MCF 10A (cell line): Measurements from ENCODE around the gene RPL10A. TPM values are rescaled to one million over a fixed set of nuclear protein-coding genes. Genes with fewer than 3 reads are reported as not detected.
"Not testable (repeated sequence)": the region's sequence is repeated elsewhere in the genome, so short reads cannot be mapped to it uniquely, and the experiment has no call there.

Source experiments
- BruUV-seq: library from RNA; stranded (reverse); fragments of 400-500 nt; replicated peaks from 2 replicates; lab custom pipeline; 2021; lab: Mats Ljungman, UMichigan
- CTCF ChIA-PET: fragments of 300-600 bp; sonication (Branson Sonifier 250); formaldehyde crosslinking; extraction: SDS; loops from one replicate; lab custom pipeline; 2021; ENCODE audit warnings: antibody characterized with exemption, inconsistent platforms; lab: Yijun Ruan, JAX
- POLR2A ChIA-PET: fragments of 300-600, 350-650 bp; sonication (Branson Sonifier 250); formaldehyde crosslinking; extraction: SDS; loops from one replicate; lab custom pipeline; 2020; ENCODE audit warnings: antibody characterized with exemption, inconsistent platforms; lab: Yijun Ruan, JAX
- DNase-seq: peaks from one replicate; pipeline ENCODE4 v3.0.0-alpha.2; 2018; ENCODE audit not compliant: unreplicated experiment
- H3K27ac Mint-ChIP-seq: one replicate; pipeline ENCODE4 v1.8.0; 2022; ENCODE audit warnings: mild to moderate bottlenecking, low read depth, mixed read lengths; ENCODE audit not compliant: unreplicated experiment
- H3K27me3 Mint-ChIP-seq: one replicate; pipeline ENCODE4 v1.8.0; 2022; ENCODE audit warnings: mixed read lengths; ENCODE audit not compliant: insufficient read depth, unreplicated experiment
- H3K36me3 Mint-ChIP-seq: one replicate; pipeline ENCODE4 v1.8.0; 2022; ENCODE audit warnings: mild to moderate bottlenecking, moderate library complexity, mixed read lengths; ENCODE audit not compliant: insufficient read depth, unreplicated experiment
- H3K4me1 Mint-ChIP-seq: one replicate; pipeline ENCODE4 v1.8.0; 2022; ENCODE audit warnings: mixed read lengths; ENCODE audit not compliant: insufficient read depth, unreplicated experiment
- H3K4me3 Mint-ChIP-seq: one replicate; pipeline ENCODE4 v1.8.0; 2022; ENCODE audit warnings: mild to moderate bottlenecking, moderate library complexity, mixed read lengths; ENCODE audit not compliant: unreplicated experiment
- H3K9me3 Mint-ChIP-seq: one replicate; pipeline ENCODE4 v1.8.0; 2022; ENCODE audit warnings: mixed read lengths; ENCODE audit not compliant: unreplicated experiment
- intact Hi-C: fragments of 100-400 bp; cut with micrococcal nuclease; formaldehyde crosslinking; loops from 2 replicates; pipeline ENCODE4 v1.14.1; 2022
- total RNA-seq: library from RNA; stranded (reverse); gene quantifications from 2 replicates; pipeline ENCODE4 v1.2.3, GENCODE V29; 2022
- TF ChIP-seq, protein P1 (sequence below): fragments of 200-600 bp; IDR thresholded peaks from one replicate; pipeline ENCODE4 v1.8.0; 2022; ENCODE audit warnings: antibody characterized with exemption, mild to moderate bottlenecking; ENCODE audit not compliant: unreplicated experiment

The RPL10A gene
- total RNA-seq, 1 experiment from 2014 or later: 2,403 TPM

DNA sequence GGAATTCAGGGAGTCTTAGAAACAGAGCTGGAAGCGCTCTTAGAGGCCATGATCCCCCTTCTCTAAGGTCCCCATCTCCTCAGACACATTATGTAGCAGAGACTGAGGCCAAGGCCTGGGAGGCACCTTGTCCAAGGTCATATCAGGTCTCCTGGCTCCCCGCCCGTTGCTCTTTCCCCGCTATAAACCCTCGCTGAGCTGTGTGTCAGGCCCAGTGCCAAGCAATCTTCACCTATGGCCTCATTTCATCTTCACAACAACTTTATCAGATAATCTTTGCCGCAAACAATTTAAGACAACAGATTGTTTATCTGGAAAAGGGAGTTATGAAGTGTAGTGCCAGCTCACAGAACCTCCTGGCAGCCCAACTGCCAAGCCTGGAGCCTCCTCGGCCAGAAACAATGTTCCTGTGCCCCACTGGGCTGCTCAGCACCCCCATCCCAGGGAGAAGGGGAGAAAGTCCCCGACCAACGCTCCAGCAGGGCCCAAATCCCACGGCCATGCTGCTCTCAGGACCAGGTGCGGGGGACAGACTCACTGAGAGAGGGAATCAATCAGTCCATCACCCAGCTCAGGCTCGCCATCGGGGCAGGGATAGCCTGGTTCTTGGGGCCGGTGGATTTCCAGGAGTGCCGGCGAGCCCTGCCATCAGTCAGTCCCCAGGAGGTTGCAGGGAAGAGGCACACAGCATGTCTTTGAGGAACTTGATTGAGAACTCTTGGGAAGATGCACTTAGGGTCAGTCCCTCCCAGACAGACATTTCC, 32.9 kb upstream of the RPL10A start:
- CTCF ChIA-PET: interaction anchor here (0.6 to 0.7 kb wide), 3 partner anchors 93 to 212 kb away, joined by 3 to 4 read pairs (median 3); partner anchors contain the start of gene PPARD
- Mint-ChIP-seq H3K4me1 (no peaks in the 10 kb centered on the region), H3K4me3 (no peak overlapping the region), H3K36me3 (no peaks in the 10 kb centered on the region), H3K27me3 (no peaks in the 10 kb centered on the region), H3K27ac (no peak overlapping the region), H3K9me3 (no peaks in the 10 kb centered on the region)
- no TSS peak for BruUV-seq
- DNase-seq: no peak
- TF ChIP-seq, protein P1, sequence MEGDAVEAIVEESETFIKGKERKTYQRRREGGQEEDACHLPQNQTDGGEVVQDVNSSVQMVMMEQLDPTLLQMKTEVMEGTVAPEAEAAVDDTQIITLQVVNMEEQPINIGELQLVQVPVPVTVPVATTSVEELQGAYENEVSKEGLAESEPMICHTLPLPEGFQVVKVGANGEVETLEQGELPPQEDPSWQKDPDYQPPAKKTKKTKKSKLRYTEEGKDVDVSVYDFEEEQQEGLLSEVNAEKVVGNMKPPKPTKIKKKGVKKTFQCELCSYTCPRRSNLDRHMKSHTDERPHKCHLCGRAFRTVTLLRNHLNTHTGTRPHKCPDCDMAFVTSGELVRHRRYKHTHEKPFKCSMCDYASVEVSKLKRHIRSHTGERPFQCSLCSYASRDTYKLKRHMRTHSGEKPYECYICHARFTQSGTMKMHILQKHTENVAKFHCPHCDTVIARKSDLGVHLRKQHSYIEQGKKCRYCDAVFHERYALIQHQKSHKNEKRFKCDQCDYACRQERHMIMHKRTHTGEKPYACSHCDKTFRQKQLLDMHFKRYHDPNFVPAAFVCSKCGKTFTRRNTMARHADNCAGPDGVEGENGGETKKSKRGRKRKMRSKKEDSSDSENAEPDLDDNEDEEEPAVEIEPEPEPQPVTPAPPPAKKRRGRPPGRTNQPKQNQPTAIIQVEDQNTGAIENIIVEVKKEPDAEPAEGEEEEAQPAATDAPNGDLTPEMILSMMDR: no peak
- intact Hi-C loops: no loop called here
- POLR2A ChIA-PET: interaction anchor here (1.8 kb wide), 1 partner anchor 92 kb away, joined by 3 read pairs; no protein-coding TSS in a partner anchor

DNA sequence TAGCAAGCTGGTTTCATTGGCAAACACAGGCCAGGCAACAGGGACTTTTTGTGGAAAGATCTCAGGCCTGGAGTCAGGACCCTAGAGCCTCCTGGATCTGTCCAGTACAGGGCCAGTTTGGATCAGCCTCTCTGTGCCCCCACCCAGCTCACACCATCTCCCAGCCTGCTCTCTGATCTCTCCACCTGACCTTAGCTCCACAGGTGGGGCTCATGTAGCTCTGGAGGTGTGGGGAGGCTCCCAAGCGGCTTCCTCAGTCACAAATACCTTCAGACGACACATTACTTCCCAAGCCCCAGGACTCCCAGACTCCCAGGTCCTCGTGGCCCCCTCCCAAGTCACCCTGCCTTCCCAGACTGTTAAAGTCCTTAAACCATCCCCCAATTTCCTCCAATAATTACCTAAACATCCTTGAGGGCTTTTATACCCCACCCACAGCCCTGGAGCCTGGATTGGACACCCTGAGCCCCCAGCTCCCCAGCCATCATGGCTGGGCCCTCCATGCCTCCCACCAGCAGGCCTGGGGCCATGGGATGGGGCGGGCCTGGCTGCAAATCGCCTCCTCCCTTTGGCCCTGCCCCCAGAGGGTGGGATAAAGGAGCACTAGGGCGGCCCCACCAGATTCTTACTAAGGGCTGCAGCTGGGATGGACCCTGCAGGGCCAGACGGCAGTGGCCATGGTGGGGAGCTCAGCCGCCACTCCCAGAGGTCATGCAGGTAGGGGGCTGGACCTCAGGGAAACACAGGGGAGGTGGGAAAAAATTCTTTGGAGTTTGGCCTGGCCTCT, 31.9 kb upstream of the RPL10A start:
- TF ChIP-seq, protein P1: no peak
- no peaks in the 10 kb centered on the region for H3K9me3 Mint-ChIP-seq
- DNase-seq: no peak
- no peaks in the 10 kb centered on the region for H3K4me1 Mint-ChIP-seq
- intact Hi-C loops: no loop called here
- ChIA-PET CTCF (interaction anchor here (1.2 to 2.5 kb wide), 2 partner anchors 13 to 17 kb away, joined by 3 to 14 read pairs; no protein-coding TSS in a partner anchor), POLR2A (interaction anchor here (0.6 kb wide), 1 partner anchor 138 kb away, joined by 3 read pairs; no protein-coding TSS in a partner anchor)
- no peak overlapping the region for H3K4me3 Mint-ChIP-seq
- H3K27ac Mint-ChIP-seq: no peak overlapping the region
- no peaks in the 10 kb centered on the region for H3K27me3 Mint-ChIP-seq
- BruUV-seq: no TSS peak
- H3K36me3 Mint-ChIP-seq: no peaks in the 10 kb centered on the region

DNA sequence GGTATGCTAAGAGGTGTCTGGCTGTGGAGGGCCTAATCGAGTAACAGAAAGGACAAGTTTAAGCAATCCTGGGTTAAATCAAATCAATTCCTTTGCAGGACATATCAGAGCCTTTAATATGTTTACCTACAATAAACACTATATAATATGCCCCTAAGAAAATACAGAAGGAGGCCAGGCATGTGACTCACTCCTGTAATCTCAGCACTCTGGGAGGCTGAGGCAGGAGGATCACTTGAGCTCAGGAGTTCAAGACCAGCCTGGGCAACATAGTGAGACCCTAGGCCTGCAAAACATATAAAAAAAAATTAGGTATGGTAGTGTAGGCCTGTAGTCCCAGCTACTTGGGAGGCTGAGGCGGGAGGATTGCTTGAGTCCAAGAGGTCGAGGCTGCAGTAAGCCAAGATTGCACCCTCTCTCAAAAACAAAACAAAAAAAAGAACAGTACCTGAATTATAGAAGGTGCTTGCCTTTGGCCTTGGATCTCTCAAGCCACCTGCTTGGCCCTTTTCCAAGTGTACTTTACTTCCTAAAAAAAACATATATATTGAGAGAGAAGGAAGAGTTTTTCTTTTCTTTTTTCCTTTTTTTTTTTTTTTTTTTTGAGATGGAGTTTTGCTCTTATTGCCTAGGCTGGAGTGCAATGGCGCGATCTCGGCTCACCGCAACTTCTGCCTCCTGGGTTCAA, 29.7 kb upstream of the RPL10A start:
- BruUV-seq, DNase-seq, H3K4me1 Mint-ChIP-seq, H3K36me3 Mint-ChIP-seq, POLR2A ChIA-PET, H3K27me3 Mint-ChIP-seq, H3K27ac Mint-ChIP-seq, H3K9me3 Mint-ChIP-seq, H3K4me3 Mint-ChIP-seq, intact Hi-C loops: not testable (repeated sequence)
- CTCF ChIA-PET: interaction anchor here (2.5 kb wide), 1 partner anchor 10 kb away, joined by 14 read pairs; no protein-coding TSS in a partner anchor

DNA sequence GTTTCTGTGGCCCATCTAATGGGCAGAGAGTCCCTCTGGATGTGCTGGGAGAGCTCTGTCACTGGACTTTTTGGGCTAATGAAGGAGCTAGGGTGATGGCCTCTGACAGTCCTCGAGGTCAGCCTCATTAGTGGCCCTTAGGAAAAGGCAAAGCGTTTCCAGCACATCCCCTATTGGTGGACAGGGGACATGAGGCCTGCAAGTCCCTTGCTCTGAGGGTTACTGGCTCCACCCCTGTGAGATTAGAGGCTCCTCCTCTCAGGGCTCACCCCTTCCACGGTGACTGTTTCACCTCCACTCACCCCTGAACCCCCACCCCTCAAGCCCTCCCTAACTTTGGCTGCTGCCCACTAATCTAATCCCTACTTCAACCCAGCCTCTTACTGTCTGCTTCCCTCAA, 28.9 kb upstream of the RPL10A start:
- Mint-ChIP-seq H3K4me3 (no peak overlapping the region), H3K36me3 (no peaks in the 10 kb centered on the region), H3K4me1 (no peaks in the 10 kb centered on the region), H3K27ac (no peak overlapping the region), H3K27me3 (no peaks in the 10 kb centered on the region), H3K9me3 (no peaks in the 10 kb centered on the region)
- no TSS peak for BruUV-seq
- intact Hi-C loops: no loop called here
- CTCF ChIA-PET: no interaction called here
- POLR2A ChIA-PET: no interaction called here
- no peak for DNase-seq
- TF ChIP-seq, protein P1: no peak
